WI38 (cell line): ENCODE data around the gene RLBP1.

ENCODE experiments used
- H3K4me3 ChIP-seq: 2 replicates; pipeline ENCODE4 v1.5.1; 2011; ENCODE audit warnings: low read depth, mild to moderate bottlenecking, control low read depth, low read length
- CTCF ChIP-seq: IDR thresholded peaks from 2 replicates; pipeline ENCODE4 v1.5.1; 2012; ENCODE audit warnings: low read depth, mild to moderate bottlenecking, control low read depth, low read length

The RLBP1 gene

GRCh38 chr15:89231832-89232231 is 10.5 kb upstream of the RLBP1 start:
- TF ChIP-seq CTCF, result no peak
- no peak overlapping the region for H3K4me3 ChIP-seq

GRCh38 chr15:89230277-89230676 is 8.9 kb upstream of the RLBP1 start:
- no peak overlapping the region for H3K4me3 ChIP-seq
- TF ChIP-seq CTCF, result no peak

- TF ChIP-seq CTCF, result no peak
- H3K4me3 ChIP-seq, result no peak overlapping the region
These were observed 6.0 kb upstream of the RLBP1 start for GRCh38 chr15:89227425-89227824.

- no peak overlapping the region for H3K4me3 ChIP-seq
- TF ChIP-seq CTCF, result no peak
These were observed 5.2 kb upstream of the RLBP1 start for GRCh38 chr15:89226359-89227221.

GRCh38 chr15:89225588-89225987 is 4.2 kb upstream of the RLBP1 start:
- H3K4me3 ChIP-seq, result no peak overlapping the region
- no peak for TF ChIP-seq CTCF

- TF ChIP-seq CTCF, result no peak
These were observed 2.8 kb downstream of the RLBP1 start for GRCh38 chr15:89218531-89218930.

GRCh38 chr15:89217686-89218376 is 3.5 kb downstream of the RLBP1 start:
- no peak overlapping the region for H3K4me3 ChIP-seq
- no peak for TF ChIP-seq CTCF

More at GRCh38 chr15:89218531-89218930, 2.8 kb downstream of the RLBP1 start:
- no peak overlapping the region for H3K4me3 ChIP-seq
